IPS DF 19.7 (cell line): ENCODE data around the gene PACRG.

ENCODE experiments used
- DNase-seq: peaks from one replicate; pipeline ENCODE4 v3.0.0-alpha.2; 2013; ENCODE audit warnings: low read depth, low spot score

PACRG gene

DNA sequence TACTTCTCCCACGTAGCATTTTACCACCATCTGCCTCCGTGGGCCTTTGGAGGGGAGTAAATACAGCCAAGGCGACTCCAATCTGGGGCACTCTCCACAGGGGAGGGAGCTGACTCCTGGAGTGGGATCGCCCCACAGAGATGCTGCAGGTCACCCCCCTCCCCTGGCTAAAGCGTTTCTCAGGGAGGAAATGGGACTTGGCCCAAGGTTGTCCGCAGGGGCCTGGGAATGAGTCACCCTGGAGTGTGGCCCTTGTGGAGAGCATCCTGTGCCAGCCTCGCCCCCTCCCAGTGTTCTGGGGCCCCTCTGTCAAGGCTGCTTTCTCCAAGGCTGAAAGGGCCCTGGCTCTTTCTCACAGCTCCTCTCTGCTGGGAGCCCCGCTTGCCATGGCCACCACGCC is 602.2 kb downstream of the PACRG start:
- no peak for DNase-seq

DNA sequence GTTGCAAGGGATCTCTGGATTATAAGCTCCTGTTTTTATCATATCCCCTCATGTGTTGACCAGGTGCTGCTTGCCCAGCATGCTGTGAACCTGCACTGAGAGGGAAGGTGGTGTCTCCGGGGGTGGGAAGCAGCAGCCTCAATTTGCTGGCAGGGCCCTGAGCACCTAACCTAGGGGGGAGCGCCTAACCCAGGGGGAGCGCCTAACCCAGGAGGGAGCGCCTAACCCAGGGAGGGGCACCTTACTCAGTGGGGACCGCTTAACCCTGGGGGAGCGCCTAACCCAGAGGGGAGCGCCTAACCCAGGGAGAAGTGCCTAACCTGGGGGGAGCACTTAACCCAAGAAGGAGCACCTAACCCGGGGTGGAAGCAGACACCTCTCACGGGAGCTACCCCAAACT is 603.5 kb downstream of the PACRG start:
- no peak for DNase-seq

DNA sequence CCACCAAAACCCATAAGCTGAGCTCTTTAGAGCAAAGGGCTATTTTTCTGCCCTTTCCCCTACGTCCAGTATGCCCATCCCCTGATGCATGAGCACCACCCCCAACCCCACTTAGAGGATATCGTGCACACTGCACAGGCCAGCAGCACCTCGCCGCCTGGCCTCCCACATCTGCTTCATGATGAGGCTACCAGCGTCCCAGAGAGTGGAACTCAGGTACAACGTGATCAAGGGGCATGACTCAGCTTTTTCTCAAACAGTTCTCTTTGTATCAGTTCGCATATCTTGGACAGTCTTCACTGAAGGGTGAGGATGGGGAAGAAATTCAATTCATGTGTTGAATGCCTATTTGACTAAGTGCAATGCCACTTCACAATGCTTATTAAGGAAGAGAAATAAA is 604.8 kb downstream of the PACRG start:
- no peak for DNase-seq

DNA sequence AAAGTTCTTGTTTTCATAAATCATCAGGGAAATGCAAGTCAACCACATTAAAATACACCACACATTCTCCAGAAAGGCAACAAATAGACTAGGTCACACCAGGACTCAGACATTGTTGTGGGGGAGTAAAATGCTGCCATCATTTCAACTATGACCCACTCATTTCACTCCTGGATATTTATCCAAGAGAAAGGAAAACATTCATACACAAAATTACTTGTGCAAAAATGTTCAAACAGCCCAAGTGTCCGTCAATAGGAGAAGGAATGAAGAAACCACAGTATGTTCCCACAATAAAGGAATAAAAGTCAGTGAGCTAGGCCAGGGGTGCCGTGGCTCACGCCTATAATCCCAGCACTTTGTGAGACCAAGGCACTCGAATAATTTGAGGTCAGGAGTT is 605.3 kb downstream of the PACRG start:
- no peak for DNase-seq

DNA sequence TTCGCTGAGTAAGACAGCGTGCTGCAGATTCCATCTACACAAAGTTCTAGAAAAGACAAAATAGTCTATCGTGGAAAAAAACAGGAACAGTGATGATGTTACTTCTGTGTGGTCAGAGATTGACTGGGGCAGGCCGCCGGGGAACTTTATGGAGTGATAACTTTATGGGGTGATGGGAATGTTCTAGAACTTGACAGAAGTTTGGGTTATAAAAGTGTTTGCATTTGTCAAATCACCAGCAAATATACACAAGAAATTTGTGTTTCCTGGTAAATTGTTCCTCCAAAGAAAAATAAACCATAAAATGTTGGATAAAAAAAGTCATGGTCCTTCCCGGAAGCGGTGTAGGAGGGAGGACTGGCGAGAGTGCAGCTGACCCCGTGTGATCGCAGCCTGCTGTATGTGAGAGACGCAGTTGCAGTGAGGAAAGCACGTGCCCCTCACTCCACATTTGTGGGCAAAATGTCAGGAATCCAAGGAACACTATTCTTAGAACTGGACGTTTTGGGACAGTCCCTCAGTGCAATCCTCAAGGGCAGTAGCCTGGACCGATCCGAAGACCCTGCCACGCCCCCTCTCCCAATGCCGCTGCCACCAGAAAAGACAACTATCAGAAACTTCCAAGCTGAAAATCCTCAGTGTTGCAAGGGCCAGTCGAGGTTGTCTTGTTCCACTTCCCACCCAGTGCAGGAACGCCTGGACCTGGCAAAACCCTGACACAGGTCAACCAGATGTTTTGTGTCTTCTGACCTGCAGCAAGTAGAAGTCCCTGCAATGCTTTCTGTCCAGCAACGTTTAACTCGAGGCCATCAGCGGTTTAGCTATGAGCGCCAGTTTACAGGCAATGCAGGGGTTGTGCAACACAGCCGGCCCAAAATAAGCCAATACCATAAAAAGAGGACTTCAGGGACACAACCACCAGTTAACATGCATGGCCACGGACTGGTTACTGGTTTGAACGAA is 606.2 kb downstream of the PACRG start:
- DNase-seq, result no peak

DNA sequence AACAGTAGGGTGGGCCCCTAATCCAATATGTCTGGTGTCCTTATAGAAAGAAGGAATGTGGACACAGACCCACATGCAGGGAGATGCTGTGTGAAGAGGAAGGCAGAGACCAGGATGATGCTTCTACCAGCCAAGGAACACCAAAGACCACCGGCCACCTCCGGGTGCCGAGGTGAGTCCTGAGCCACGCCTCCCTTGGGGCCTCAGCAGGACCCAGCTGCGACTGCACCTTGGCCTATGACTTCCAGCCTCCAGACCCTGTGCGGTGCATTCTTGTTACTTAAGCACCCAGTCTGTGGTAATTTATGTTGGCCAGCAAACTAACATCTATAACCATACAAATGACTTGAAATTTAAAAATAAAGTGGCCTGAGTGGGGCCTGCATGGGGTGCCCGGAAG is 607.3 kb downstream of the PACRG start:
- DNase-seq, result no peak

DNA sequence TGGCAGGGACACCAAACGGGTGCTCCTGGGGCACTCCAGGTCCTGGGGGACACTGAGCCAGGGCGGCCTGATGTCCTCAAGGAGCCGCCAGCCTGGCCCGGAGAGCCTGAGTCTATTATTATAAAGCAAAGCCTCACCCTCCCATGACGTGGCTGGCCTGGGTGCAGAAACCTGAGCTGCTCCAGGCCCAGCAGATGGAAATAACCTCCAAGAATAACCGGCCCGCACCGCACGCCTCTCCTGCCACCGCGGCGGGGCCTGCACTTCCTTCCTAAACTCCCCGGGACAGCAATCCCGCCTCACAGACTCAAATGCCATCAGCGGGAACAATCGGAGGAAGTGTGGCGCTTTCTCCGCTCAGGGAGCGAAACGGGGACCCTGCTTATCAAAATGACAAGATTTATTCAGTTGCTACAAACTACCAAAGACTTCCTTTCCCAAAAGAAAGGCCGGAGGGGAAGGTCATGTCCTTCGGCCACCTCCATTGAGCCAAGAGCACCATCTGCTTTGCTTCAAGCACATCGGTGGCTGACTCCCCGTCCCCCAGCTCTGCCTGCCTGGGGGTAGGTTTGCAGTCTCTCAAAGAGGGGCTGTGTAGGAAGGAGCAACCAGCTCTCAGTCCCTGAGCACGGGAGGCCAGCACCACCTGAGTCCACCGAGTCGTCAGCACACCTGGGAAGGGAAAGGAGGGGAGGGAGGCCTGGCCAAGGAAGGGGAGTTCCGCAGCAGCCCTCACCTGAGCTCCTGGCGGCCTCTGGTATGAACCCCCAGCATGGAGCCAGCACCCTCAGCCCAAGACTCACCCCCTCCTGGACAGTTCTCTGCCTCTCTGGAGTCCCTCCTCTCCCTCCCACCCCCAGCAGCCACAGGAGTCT is 608.1 kb downstream of the PACRG start:
- DNase-seq, result no peak

DNA sequence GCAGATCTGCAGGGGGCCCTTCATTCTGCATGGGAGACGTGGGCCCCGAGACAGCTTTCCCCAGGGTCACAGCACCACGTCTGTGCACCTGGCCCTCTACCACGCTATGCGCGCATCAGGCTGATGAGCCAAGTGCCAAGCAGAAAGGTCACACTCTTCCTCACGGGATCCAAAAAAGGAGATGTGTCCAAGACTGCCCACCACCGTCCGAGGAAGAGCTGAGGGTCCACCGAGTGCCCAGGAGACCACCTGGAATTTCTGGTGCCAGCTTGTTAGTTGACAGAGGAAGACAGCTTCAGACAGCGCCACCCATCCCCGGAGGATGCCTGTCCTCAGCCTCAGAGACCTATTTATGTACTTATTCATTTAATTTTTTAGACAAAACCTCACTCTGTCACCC is 609.2 kb downstream of the PACRG start:
- DNase-seq, result no peak

DNA sequence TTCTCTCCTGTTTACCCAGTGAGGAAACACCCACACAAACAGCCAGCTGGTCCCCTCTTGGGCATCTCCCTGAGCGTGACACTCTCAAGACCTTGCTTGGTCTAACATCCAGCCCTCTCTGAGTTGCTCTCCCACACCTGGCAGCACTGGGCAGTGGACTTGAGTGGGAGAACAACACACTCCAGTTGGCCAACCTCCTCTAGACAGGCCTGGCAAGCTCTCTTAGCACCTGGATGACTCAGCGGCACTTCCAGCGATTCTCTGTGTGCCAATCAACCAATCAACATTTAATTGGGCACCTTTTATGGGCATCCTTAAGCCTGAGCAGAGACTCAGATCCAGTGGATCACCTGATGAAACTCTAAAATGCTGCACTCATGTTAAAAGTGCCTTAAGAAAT is 610.2 kb downstream of the PACRG start:
- no peak for DNase-seq

DNA sequence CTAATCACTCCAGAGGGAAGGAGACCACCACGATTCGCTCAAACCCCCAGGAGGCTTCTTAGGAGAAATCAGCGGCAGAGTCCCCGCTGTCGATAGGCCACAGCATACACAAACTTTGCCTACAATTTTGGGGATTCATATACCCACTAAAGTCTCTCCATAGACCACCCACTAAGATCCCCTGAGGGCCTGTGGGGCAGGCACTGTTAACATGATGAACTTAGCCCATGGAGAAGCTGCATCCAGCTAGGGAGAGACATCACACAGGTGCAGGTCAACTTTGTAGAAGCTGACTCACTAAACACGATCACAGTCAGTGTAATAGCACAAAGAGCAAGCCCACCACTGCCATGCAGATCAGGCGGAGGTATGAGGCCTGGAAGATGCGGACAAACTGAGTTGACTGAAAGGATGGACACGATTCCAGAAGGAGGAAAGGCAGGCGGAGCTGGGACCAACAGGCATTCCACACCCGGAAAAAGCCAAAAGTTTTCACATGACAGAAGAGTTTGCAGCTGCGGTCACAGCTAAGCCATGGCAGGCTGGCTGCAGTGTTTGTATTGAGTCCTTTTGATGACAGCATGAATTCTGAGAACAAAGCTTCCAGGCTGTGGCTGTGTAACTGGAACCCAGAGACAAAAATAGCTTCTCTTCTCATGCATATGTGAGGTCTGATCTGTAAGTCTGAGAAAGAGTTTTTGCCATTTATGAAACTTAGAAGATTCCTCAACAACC is 611.1 kb downstream of the PACRG start:
- no peak for DNase-seq

DNA sequence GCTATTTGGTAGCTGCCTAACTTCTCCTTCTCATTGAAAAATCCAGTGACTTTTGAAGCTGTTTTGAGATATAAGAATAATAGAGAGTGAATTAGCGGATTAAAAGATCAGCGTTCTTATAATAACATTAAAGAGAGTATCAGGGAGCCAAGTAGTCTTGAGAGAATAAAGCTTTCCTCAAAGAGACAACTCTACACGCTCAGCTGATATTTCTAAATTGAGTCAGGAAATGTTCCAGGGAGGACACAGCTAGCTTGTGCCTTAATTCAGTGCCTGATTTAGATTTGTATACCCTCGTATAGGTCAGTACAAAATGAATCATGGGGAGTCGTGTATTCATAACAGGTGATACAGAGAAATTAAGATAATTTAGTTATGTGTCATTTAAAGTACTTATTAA is 611.7 kb downstream of the PACRG start:
- DNase-seq, result no peak

DNA sequence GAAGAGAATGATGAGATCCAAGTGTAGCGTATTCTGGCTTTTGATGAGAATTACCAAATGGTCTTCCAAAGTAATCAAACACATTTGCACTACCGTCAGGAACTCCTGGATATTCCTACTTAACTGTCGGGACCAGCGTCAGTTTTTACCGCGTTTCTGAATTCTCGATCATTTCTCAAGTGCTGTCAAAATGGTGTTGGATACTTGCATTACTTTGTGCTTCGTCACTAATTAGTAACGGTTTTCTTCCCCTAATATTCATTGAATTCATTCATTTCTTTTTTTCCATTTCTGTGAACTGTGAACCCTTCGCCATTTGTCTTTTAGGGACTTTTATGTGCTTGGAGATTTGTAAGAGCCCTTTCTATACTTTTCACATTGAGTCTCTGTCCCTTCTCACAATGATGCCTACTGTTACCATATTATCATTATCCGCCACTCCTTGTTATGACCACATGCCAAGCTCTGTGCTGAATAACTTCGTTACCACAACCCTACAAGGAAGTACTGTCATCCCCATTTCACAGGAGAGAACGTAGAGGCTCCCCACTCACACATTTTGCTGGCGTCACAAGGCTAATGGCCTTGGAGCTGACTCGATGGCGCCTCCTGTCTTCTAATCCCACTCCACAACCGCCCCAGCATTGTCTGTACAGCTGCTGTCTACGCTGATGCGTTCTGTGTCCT is 612.6 kb downstream of the PACRG start:
- no peak for DNase-seq

DNA sequence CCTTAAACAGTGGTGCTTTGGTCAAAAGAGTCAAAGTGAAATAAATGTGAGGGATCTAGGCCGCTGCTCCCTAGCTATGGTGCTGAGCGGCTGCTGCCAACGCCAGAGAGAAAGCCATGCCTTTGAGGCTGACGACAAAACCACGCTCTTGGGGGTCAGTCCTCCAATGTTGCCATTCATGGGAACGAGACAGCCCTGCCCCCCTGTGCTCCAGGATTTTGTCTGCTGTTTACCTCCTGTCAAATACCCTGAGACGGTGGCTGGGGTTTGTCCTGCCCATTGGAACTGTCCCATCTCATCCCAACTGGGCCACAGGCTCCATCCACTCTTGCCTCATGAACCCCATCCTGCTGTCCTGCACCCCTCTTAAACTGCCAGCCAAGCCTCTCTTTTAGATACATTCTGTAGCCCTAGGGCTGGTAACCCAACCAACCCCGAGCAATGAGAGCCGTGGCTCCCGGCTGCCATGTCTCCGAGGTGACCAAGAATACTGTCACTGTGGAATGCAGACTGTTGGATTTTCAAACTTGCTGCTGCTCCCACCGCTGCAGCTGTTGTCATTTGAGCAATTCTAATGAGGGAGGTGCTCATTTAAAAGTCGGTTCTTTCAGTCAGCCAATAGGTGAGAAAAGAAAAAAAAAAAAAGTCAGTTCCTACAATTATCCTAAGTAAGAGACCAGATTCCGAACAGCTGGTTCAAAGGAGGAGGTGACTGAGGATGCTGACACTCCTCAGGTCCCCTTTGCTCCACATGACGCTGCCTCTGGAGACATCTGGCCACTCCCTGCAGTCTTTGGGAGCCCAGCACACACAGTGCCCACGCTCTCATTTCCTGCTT is 613.7 kb downstream of the PACRG start:
- DNase-seq, result no peak

DNA sequence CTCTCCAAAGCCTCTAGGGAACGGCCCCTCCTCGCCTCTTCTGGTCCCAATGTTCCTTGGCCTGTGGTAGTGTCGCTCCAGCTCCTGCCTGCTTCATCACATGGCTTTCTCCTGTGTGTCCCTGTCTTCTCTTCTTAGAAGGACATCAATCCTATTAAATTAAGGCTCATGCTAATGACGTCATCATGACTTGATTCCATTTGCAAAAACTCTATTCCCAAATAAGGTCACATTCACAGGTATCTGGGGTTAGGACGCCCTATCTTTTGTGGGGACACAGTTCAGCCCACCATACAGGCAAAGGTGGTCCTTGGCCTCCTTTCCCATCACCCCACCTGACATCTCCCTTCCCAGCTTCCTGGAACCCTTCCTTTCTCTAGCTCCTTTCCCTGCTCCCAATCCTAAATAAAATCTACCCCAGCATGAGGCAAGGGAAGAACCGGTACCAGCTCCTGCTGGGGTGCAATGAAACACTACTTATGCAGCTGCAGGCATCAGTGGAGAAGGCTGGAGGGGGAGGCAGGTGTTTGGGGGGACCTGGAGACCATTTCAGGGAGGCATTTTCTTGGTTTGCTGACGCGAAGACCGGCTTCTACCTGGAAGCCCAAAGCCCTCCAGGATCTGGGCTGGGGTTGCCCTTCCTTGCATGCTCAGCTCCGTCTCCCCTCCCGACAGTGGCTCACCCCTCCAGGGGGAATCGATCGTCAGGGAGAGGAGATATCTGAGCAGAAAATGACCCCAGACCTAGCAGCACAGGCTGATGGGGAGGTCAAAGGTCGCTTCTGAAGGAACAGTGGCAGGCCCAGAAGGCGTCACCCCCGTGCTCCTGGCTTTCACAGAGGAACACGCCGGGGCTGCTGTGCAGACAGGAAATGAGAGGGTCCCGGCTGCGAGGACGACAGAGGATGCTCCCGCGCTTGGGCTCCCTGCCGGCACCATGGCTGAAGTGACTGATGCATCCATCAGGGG is 615.1 kb downstream of the PACRG start:
- DNase-seq, result no peak

DNA sequence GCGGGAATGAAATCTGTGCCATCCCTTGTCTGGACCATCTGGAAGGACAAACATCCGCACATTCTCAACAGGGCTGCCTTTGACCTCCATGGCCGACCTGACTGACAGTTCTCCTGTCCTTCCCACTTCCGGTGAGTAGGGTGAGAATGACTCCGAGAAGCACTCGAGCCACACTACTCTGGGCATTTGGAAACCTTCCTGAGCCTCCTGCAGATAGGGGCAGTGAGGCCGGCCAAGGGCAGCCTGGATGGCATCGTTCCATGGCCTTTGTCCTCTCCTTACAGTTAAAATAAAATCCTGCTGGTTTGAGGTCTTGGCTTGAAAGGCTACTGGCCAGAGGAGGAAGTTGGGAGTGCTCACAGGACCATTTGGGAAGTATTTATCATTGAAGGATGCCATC is 615.8 kb downstream of the PACRG start:
- DNase-seq, result no peak

DNA sequence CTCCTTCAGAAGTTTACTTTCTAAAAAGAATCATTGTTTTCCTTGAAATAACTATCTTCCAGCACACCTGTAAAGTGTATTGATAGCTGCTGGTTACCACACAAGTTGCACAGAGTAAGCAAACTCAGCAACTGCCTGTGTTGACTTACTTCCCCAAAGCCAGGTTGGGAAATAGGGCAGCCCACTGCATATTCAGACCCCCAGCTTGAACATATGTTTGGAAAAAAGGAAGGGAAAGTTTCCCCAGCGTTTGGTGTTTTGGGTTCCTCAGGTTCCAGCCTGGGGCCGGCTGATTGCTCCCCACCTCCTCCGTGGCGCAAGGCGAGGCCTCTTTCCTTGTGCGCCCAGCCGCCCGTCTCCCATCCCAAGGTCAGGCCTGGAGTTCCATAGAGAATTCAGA is 616.6 kb downstream of the PACRG start:
- DNase-seq, result no peak

DNA sequence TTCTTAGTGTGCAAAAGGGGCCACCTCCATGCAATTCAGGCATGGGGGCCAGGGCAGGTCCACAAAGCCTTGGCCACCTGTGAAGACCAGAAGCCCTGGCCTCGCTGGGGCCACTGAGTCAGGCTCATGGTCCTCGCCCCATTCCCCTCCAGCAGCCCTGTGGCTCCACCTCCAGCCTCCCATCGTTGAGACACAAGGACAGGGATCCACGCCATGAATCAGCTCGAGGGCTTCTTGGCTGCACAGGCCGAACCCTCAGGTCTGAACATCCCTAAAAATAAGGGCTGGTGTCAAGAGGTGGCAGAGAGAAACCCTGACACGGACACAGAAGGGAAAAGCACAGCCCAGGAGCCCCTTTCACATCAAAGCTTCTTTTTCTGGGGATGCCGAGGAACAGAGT is 618.2 kb downstream of the PACRG start:
- DNase-seq, result no peak

DNA sequence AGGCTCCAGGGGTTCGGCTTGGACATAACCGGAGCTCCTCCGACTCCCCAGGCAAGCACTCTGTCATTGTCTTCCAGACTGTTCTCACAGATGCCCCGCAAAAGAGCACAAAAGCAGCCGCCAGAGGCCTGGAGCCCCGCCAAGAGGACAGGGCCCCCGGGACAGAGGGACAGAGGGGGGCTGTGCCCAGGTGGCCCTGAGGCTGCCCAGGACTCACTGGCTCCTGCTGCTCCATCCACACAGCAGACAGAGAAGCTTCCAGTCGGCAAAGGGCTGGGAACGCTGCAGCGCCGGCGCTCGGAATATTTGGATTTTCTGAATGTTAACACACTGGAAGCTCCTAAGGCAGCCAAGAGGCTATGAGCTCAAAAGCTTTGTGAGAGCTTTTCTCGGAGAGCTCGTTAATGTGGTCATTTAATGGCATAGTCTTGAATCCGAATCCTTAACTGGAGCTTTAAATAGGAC is 618.8 kb downstream of the PACRG start:
- no peak for DNase-seq

DNA sequence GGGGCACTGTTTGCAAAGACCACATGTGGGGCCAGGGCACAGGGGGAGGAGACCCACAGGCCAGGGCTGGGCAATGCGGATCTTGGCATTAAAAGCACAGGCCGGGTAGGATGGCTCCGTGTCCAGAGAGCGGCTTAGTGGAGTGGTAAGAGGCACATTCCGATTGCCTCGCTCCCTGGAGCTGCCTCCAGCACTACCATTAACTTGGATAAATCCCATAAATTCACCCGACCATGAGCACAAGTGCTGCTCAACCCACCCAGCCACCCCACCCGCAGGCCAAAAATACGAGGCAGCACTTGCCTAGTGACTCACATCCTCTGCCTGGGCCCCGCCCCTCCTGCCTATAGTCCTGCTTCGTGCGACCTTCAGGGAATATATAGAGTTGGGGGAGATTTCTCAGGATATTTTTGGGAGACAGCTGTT is 619.3 kb downstream of the PACRG start:
- DNase-seq, result no peak
